GM13977 (cell line): ENCODE data around the gene TMPRSS12.
"Not testable (repeated sequence)": the region's sequence is repeated elsewhere in the genome, so short reads cannot be mapped to it uniquely, and the experiment has no call there.

Experiments used
- DNase-seq: peaks from one replicate; pipeline ENCODE4 v3.0.0; 2012; ENCODE audit warnings: low spot score
- CTCF ChIP-seq: IDR thresholded peaks from 2 replicates; pipeline ENCODE4 v1.5.1; 2012; ENCODE audit warnings: mild to moderate bottlenecking, control low read depth; ENCODE audit not compliant: insufficient read depth; ENCODE audit errors: extremely low read depth, missing control alignments
- in situ Hi-C: fragments of 300-500 bp; cut with MboI; formaldehyde crosslinking; loops from one replicate; pipeline ENCODE4 v1.12.0; 2022; ENCODE audit warnings: low sequenced_read_pairs, low pct_unique_long_range_greater_than_20kb, mixed read lengths, inconsistent platforms; ENCODE audit not compliant: unreplicated experiment

TMPRSS12 gene

GRCh38 chr12:50901685-50902113 lies 59.0 kb downstream of the TMPRSS12 start:
- TF ChIP-seq CTCF, result no peak
- in situ Hi-C loops, result no loop called here
- no peak for DNase-seq

- in situ Hi-C loops, DNase-seq: not testable (repeated sequence)
Observed at GRCh38 chr12:50908479-50908878, 65.8 kb downstream of the TMPRSS12 start.

- DNase-seq, in situ Hi-C loops: not testable (repeated sequence)
Observed at GRCh38 chr12:50912361-50912760, 69.6 kb downstream of the TMPRSS12 start.

GRCh38 chr12:50913224-50913623 lies 70.5 kb downstream of the TMPRSS12 start:
- in situ Hi-C loops, result no loop called here
- TF ChIP-seq CTCF, result no peak

GRCh38 chr12:50914872-50915484 lies 72.3 kb downstream of the TMPRSS12 start:
- in situ Hi-C loops, result no loop called here
- TF ChIP-seq CTCF, result no peak
- no peak for DNase-seq

More at GRCh38 chr12:50913224-50913623, 70.5 kb downstream of the TMPRSS12 start:
- no peak for DNase-seq

- TF ChIP-seq CTCF, result no peak
- in situ Hi-C loops, result no loop called here
- DNase-seq, result no peak
Observed at GRCh38 chr12:50916292-50916691, 73.6 kb downstream of the TMPRSS12 start.

- no peak for TF ChIP-seq CTCF
- DNase-seq, result no peak
- in situ Hi-C loops, result no loop called here
Observed at GRCh38 chr12:50918584-50919316, 76.0 kb downstream of the TMPRSS12 start.
